ENCODE results near the gene MESD.

DNA sequence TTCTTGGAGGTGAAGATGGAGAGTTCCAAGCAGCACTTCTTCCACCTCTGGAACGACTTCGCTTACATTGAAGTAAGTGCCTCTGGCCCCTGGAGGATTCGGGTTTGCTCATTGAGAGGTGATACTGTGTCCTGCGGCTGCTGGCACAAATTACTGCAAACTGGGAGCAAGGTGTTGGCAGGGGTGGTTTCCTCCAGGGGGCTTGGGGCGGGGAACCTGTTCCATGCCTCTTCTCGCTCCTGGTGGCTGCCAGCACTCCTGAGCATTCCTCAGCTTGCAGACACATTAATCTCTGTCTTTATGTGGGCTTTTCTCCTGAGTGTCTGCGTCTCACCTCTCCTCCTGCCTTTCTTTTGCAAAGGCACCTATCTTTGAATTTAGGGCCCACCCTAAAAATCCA, 47.4 kb downstream of the MESD start:
- TF ChIP-seq, protein P1, sequence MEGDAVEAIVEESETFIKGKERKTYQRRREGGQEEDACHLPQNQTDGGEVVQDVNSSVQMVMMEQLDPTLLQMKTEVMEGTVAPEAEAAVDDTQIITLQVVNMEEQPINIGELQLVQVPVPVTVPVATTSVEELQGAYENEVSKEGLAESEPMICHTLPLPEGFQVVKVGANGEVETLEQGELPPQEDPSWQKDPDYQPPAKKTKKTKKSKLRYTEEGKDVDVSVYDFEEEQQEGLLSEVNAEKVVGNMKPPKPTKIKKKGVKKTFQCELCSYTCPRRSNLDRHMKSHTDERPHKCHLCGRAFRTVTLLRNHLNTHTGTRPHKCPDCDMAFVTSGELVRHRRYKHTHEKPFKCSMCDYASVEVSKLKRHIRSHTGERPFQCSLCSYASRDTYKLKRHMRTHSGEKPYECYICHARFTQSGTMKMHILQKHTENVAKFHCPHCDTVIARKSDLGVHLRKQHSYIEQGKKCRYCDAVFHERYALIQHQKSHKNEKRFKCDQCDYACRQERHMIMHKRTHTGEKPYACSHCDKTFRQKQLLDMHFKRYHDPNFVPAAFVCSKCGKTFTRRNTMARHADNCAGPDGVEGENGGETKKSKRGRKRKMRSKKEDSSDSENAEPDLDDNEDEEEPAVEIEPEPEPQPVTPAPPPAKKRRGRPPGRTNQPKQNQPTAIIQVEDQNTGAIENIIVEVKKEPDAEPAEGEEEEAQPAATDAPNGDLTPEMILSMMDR (IDR thresholded peaks at IDR 0.05) = no peak
- TF ChIP-seq POLR2A (IDR thresholded peaks at IDR 0.05) = no peak

Measured in heart left ventricle (tissue), 13 donors.